Stomach (tissue), 4 donors: ENCODE data around the gene TMEM120B.

Experiments used
- CTCF ChIP-seq, 7 experiments: fragments of 450-650 bp in 4 of 7; fragments of 200-600 bp in 3 of 7; sonication (generic) in 3 of 7; IDR thresholded peaks; one replicate each; pipeline ENCODE4 v1.5.1; 2016 to 2019; ENCODE audit warnings: antibody characterized with exemption in 7 of 7, control low read depth in 2 of 7, mild to moderate bottlenecking in 1 of 7
- EP300 ChIP-seq: sonication (generic); formaldehyde crosslinking; IDR thresholded peaks from one replicate; pipeline ENCODE4 v1.6.1; 2017; ENCODE audit warnings: antibody characterized with exemption
- POLR2A ChIP-seq, 4 donors: fragments of 450-650 bp; IDR thresholded peaks; one replicate each; pipeline ENCODE4 v1.6.1; 2016; ENCODE audit warnings: antibody characterized with exemption in 4 of 4, control low read depth in 2 of 4, mild to moderate bottlenecking in 1 of 4, moderate library complexity in 1 of 4

DNA sequence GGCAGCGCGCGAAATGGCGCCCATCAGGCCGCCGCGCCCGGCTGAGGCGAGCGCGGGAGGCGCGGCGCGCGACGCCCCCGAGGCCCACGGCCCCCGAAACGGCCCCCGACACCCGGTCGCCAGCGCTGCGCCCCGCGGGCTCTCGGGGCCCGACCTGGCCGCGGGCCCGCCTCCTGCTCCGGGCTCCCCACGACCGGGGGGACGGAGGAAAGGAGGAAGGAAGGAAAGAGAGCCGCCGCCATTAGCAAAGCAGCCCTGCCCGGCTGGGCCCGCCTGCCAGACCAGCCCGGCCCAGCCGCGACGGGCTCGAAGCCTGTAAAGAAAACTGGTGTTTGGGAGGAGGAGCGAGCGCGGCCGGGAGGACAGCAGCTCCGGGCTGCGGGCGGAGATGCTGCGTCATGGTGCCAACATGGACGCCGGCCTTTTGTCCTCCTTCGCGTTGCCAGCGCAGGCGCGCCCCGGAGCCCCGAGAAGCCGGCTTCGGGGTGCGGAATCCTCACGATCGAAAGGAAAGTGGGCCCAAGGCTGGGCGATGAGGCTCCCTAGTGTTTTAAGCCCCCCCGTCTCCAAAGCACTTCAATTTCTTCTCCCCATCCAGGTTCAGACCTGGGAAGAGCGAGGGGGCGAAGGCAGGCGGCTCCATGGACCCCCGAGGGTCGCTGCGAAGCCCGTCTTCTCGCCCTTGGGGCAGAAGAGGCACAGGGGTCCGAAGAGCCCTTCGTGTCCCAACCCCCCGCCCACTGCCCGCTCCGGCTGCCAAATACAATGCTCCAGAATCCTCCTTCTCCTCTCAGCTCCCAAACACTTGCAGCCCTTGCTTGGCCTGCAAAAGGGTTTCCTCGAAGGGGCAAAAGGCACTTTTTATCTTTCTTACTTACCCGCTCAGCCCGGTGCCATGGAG lies 88.4 kb downstream of the TMEM120B start:
- TF ChIP-seq CTCF (IDR thresholded peaks at IDR 0.05) (no peak), POLR2A (IDR thresholded peaks at IDR 0.05) (peak in 1 of 4 donors; percentile 7), EP300 (peak; percentile 29)
